DOHH2 (cell line): ENCODE data around the gene HS3ST4.

Experiments
- H3F3A ChIP-seq: fragments of 200-600 bp; sonication (generic), shearing (Covaris generic); 2 replicates; pipeline ENCODE4 v1.6.0; 2016; ENCODE audit warnings: antibody characterized with exemption, mild to moderate bottlenecking; ENCODE audit not compliant: control insufficient read depth, insufficient read depth
- H3K27ac ChIP-seq: fragments of 200-600 bp; sonication (generic); 2 replicates; pipeline ENCODE4 v1.5.1; 2014; ENCODE audit warnings: low read depth, mild to moderate bottlenecking, low read length, moderate library complexity
- H3K27me3 ChIP-seq: fragments of 200-600 bp; sonication (generic); 2 replicates; pipeline ENCODE4 v1.6.1; 2014; ENCODE audit warnings: mild to moderate bottlenecking, low read length, mixed read lengths; ENCODE audit not compliant: control insufficient read depth
- H3K36me3 ChIP-seq: fragments of 200-600 bp; sonication (generic); 2 replicates; pipeline ENCODE4 v1.6.1; 2014; ENCODE audit warnings: mild to moderate bottlenecking, low read length, moderate library complexity, mixed read lengths; ENCODE audit not compliant: control insufficient read depth
- H3K4me1 ChIP-seq: fragments of 200-600 bp; sonication (generic); 2 replicates; pipeline ENCODE4 v1.6.1; 2014; ENCODE audit warnings: mild to moderate bottlenecking, low read length, mixed read lengths; ENCODE audit not compliant: control insufficient read depth
- H3K4me2 ChIP-seq: fragments of 200-600 bp; sonication (generic); 2 replicates; pipeline ENCODE4 v1.6.0; 2014; ENCODE audit warnings: mild to moderate bottlenecking, low read length, moderate library complexity
- H3K4me3 ChIP-seq: fragments of 200-600 bp; sonication (generic); 2 replicates; pipeline ENCODE4 v1.5.1; 2014; ENCODE audit warnings: mild to moderate bottlenecking, low read length, mixed read lengths
- H3K79me2 ChIP-seq: fragments of 200-600 bp; sonication (generic); 2 replicates; pipeline ENCODE4 v1.6.1; 2014; ENCODE audit warnings: mild to moderate bottlenecking, low read length, mixed read lengths; ENCODE audit not compliant: control insufficient read depth
- H3K9me2 ChIP-seq: fragments of 200-600 bp; sonication (generic); replicated peaks from 2 replicates; pipeline ENCODE4 v1.6.1; 2014; ENCODE audit warnings: mild to moderate bottlenecking, low read length, mixed read lengths; ENCODE audit not compliant: control insufficient read depth
- H3K9me3 ChIP-seq: fragments of 200-600 bp; sonication (generic); 2 replicates; pipeline ENCODE4 v1.6.1; 2014; ENCODE audit warnings: antibody characterized with exemption, low read length, mixed read lengths; ENCODE audit not compliant: control insufficient read depth, insufficient read depth
- H4K20me1 ChIP-seq: fragments of 200-600 bp; sonication (generic); 2 replicates; pipeline ENCODE4 v1.6.0; 2014; ENCODE audit warnings: low read depth, mild to moderate bottlenecking, antibody characterized with exemption, low read length, moderate library complexity; ENCODE audit not compliant: control insufficient read depth, insufficient read depth
- EZH2phosphoT487 ChIP-seq: fragments of 200-600 bp; sonication (generic); IDR thresholded peaks from 2 replicates; pipeline ENCODE4 v1.6.1; 2017; ENCODE audit warnings: borderline replicate concordance, mild to moderate bottlenecking, antibody characterized with exemption, low read length, moderate library complexity, mixed read lengths
- TF ChIP-seq, protein P1 (sequence below): fragments of 200-600 bp; sonication (generic); IDR thresholded peaks from one replicate; pipeline ENCODE4 v1.5.1; 2014; ENCODE audit warnings: antibody characterized with exemption, mild to moderate bottlenecking, low read depth, low read length; ENCODE audit not compliant: poor library complexity, severe bottlenecking

HS3ST4 gene

DNA sequence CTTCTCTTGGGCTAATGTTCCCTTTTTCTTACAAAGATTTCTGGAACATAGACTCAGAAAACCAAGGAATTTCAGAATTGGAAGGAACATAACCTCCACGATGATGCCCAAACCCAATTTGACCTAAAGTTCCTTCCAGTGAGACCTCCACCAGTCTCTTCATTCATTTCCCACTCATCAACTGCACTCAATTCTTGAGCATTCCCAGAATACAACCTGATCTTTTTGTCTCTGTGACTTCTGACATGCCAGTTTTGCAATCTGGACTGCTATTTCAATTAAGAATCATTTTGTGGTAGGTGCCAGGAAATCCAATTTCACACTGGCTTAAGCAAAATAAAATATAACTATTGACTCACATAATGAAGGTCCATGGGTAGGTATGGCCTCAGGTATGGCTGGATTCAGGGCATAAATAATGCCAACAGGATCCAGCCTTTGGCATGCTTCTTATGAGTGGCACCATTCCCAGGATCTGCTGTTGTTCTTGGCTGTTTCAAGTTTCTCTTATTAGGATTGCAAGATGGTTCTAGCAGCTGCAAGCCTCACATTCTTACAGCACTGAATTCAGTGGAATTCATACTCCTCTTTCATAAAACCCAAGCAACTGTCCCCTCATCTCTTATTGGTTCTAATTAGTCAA, 184.3 kb downstream of the HS3ST4 start:
- TF ChIP-seq, protein P1, sequence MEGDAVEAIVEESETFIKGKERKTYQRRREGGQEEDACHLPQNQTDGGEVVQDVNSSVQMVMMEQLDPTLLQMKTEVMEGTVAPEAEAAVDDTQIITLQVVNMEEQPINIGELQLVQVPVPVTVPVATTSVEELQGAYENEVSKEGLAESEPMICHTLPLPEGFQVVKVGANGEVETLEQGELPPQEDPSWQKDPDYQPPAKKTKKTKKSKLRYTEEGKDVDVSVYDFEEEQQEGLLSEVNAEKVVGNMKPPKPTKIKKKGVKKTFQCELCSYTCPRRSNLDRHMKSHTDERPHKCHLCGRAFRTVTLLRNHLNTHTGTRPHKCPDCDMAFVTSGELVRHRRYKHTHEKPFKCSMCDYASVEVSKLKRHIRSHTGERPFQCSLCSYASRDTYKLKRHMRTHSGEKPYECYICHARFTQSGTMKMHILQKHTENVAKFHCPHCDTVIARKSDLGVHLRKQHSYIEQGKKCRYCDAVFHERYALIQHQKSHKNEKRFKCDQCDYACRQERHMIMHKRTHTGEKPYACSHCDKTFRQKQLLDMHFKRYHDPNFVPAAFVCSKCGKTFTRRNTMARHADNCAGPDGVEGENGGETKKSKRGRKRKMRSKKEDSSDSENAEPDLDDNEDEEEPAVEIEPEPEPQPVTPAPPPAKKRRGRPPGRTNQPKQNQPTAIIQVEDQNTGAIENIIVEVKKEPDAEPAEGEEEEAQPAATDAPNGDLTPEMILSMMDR, result no peak
- TF ChIP-seq EZH2phosphoT487, result no peak
- H3K4me2 ChIP-seq, result no peak overlapping the region

DNA sequence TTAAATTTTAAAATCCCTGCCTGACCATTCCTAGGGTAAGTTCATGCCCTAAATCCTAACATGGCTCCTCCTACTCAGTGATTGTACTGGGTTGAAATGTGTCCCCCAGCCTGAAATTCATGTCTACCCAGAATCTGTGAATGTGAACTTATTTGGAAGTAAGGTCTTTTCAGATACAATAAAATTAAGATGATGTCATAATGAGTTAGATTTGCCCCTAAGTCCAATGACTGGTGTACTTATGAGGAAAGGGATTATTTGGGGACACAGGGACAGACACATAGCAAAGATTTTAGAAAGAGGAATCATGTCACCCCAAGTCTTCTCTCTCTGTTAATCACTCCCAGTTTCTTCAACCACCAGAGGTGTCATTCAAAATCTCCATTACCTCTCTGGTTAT, 185.3 kb downstream of the HS3ST4 start:
- H3F3A ChIP-seq, result no peaks in the 10 kb centered on the region
- H3K27ac ChIP-seq, result no peak overlapping the region
- no peaks in the 10 kb centered on the region for H3K9me3 ChIP-seq
- TF ChIP-seq, protein P1, result no peak
- TF ChIP-seq EZH2phosphoT487, result no peak
- no peaks in the 10 kb centered on the region for H3K4me1 ChIP-seq
- H3K4me3 ChIP-seq, result no peak overlapping the region
- no peaks in the 10 kb centered on the region for H3K27me3 ChIP-seq
- H3K79me2 ChIP-seq, result no peaks in the 10 kb centered on the region
- no peaks in the 10 kb centered on the region for H4K20me1 ChIP-seq
- H3K9me2 ChIP-seq, result no peaks in the 10 kb centered on the region
- no peaks in the 10 kb centered on the region for H3K36me3 ChIP-seq
- H3K4me2 ChIP-seq, result no peak overlapping the region

More for the DNA sequence above, 184.3 kb downstream of the HS3ST4 start:
- Histone ChIP-seq H3F3A (no peaks in the 10 kb centered on the region), H3K4me1 (no peaks in the 10 kb centered on the region), H3K27me3 (no peaks in the 10 kb centered on the region), H3K4me3 (no peak overlapping the region), H4K20me1 (no peaks in the 10 kb centered on the region), H3K79me2 (no peaks in the 10 kb centered on the region), H3K9me3 (no peaks in the 10 kb centered on the region), H3K9me2 (no peaks in the 10 kb centered on the region), H3K36me3 (no peaks in the 10 kb centered on the region), H3K27ac (no peak overlapping the region)

DNA sequence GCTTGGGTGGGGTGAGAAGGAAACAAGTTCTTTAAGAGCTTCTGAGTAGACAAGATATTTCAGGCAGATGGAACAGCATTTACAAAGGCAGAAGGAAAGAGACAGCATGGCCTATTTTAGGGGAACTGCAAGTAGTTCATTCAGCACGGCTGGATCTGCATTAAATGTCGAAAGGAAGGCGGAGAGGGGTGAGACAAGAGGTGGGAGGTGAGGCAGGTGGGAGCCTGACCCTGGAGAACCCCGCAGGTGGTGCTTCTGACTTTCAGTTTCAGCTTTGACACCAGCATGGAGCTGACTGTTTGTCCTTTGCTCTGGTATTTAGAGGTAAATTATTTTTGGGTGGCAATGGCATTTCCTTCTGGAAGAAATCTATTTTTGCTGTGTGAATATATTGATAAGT, 194.8 kb downstream of the HS3ST4 start:
- no peaks in the 10 kb centered on the region for H3K9me3 ChIP-seq
- H3K4me3 ChIP-seq, result no peak overlapping the region
- no peak overlapping the region for H3K27ac ChIP-seq
- H3K27me3 ChIP-seq, result no peaks in the 10 kb centered on the region
- TF ChIP-seq, protein P1, result no peak
- no peak for TF ChIP-seq EZH2phosphoT487
- H3F3A ChIP-seq, result no peaks in the 10 kb centered on the region
- no peaks in the 10 kb centered on the region for H3K9me2 ChIP-seq
- H3K36me3 ChIP-seq, result no peaks in the 10 kb centered on the region
- no peaks in the 10 kb centered on the region for H3K4me1 ChIP-seq
- H3K79me2 ChIP-seq, result no peaks in the 10 kb centered on the region
- no peaks in the 10 kb centered on the region for H4K20me1 ChIP-seq
- no peak overlapping the region for H3K4me2 ChIP-seq
